ENCODE results near the gene COG5. TPM values are rescaled to one million over a fixed set of nuclear protein-coding genes. Genes with fewer than 3 reads are reported as not detected.

Gene COG5
- total and polyA plus RNA-seq, 9 of the 15 experiments (the other 6 are each of a cell fraction or from before 2014, with no cell fraction given): 15.3 to 75.1 (median 56.4) TPM

DNA sequence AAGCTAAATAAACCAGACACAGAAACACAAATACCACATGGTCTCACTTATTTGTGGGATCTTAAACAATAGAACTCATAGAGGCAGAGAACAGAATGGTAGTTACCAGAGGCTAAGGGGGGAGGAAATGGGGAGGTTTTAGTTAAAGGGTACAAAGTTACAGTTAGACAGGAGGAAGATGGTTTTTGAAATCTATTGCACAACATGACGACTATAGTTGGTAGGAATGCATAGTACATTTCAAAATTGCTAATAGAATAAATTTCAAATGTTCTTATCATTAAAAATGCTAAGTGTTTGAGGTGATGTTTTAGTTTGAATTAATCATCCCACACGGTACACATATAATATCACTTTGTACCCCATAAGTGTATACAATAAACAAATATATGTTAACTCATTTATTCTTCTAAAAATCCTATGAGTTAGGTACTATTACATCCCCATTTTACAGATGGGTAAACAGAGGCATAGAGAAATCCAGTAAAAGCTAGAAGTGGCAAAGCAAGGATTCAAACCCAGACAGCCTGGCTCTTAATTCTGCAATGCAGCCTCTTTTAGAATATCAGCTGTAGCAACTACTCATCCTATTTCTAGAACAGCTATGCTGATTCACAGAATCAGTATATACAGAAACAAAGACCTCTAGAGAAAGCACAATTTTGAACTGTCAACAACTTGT is 344.0 kb downstream of the COG5 start:
- FAIRE-seq (no peak), ATAC-seq (no peak), DNase-seq (ENCODE audit: extremely low read depth in 1 of 4, low spot score in 3 of 4) (no peak)
- Histone ChIP-seq H3K4me3 (no peak overlapping the region), H3K9me1 (ENCODE audit: control insufficient read depth, insufficient read depth, low read length) (no peaks in the 10 kb centered on the region), H2AFZ (ENCODE audit: low read depth, low read length) (no peak overlapping the region), H4K20me1 (replicated peaks; ENCODE audit: control insufficient read depth, insufficient read depth, low read length) (0 out of 2 replicates have a peak, but pooled peaks cover 4% of the 10 kb centered on the region), H3K9me3 (replicated peaks; ENCODE audit: control insufficient read depth, insufficient read depth, low read depth, low read length) (0 out of 2 replicates have a peak, but pooled peaks cover under 1% of the 10 kb centered on the region), H3K79me2 (ENCODE audit: control insufficient read depth, insufficient read depth, low read length) (no peaks in the 10 kb centered on the region), H3K4me2 (ENCODE audit: insufficient read depth, low read length) (no peak overlapping the region), H3K4me1 (replicated peaks in 1 of 2; ENCODE audit: control insufficient read depth in 2 of 2, insufficient read depth in 2 of 2, low read length in 2 of 2) (no peaks in the 10 kb centered on the region), H3K27me3 (ENCODE audit: control insufficient read depth in 2 of 2, insufficient read depth in 2 of 2, low read length in 2 of 2) (no peaks in the 10 kb centered on the region), H3K36me3 (ENCODE audit: control insufficient read depth, insufficient read depth, low read length) (no peaks in the 10 kb centered on the region), H3K9ac (ENCODE audit: insufficient read depth in 1 of 2, low read depth in 2 of 2, low read length in 2 of 2) (no peak overlapping the region), H3K27ac (ENCODE audit: extremely low read depth, low read depth, low read length) (no peak overlapping the region)
- CTCF ChIA-PET (ENCODE audit: low intra/inter-chr PET ratio): no interaction called here
- 59% methylated on average over 2 of the region's 2 CpGs for WGBS (ENCODE audit: insufficient coverage, low coverage, missing lambda C conversion rate)
- POLR2A ChIA-PET: interaction anchor here (0.9 to 1.5 kb wide), 4 partner anchors 10 to 51 kb away, joined by 3 to 4 read pairs (median 3); partner anchors contain the start of gene HBP1
- no TSS peak for BruUV-seq (replicated peaks)
- intact Hi-C loops (cut with micrococcal nuclease) (no loop called here), in situ Hi-C loops (cut with MboI) (loop anchor here (25.0 kb wide), 1 partner anchor 918 kb away; the partner anchor contains the start of gene LAMB4)
- TF ChIP-seq PCBP1 (IDR thresholded peaks at IDR 0.05; ENCODE audit: low read depth, low read length, poor library complexity, severe bottlenecking) (no peak), ZKSCAN1 (IDR thresholded peaks at IDR 0.05; ENCODE audit: low read depth, low read length) (no peak), TCF15 (CRISPR knock-in tag; IDR thresholded peaks at IDR 0.05) (no peak), RBM17 (IDR thresholded peaks at IDR 0.05; ENCODE audit: borderline replicate concordance, low read depth, low read length) (no peak), ZNF140 (CRISPR knock-in tag; IDR thresholded peaks at IDR 0.05) (no peak), CEBPB (tag; IDR thresholded peaks at IDR 0.05) (peak; percentile 72), RCOR1 (IDR thresholded peaks at IDR 0.05; ENCODE audit: borderline replicate concordance in 1 of 2, low read depth in 2 of 2, low read length in 2 of 2) (0 out of 4 replicates have a peak, but pooled peaks of 1 of the 2 experiments have one; percentile 45), ZEB2 (IDR thresholded peaks at IDR 0.05) (no peak), U2AF1 (optimal IDR thresholded peaks at IDR 0.05; ENCODE audit: low read depth, low read length) (no peak), ILF3 (IDR thresholded peaks at IDR 0.05; ENCODE audit: borderline replicate concordance) (no peak), KDM1A (IDR thresholded peaks at IDR 0.05) (peak; percentile 56 to 69), BCOR (IDR thresholded peaks at IDR 0.05) (peak; percentile 91), ADNP (tag; IDR thresholded peaks at IDR 0.05) (peak; percentile 95), SMC3 (conservative IDR thresholded peaks at IDR 0.05; ENCODE audit: insufficient read depth, low read depth, low read length) (no peak), GATAD2A (IDR thresholded peaks at IDR 0.05) (no peak), ZNF717 (CRISPR knock-in tag; IDR thresholded peaks at IDR 0.05) (no peak), ELF1 (tag; IDR thresholded peaks at IDR 0.05) (no peak), ZMIZ1 (IDR thresholded peaks at IDR 0.05; ENCODE audit: low read depth in 2 of 2, low read length in 2 of 2) (no peak)
- TF ChIP-seq, protein P1, sequence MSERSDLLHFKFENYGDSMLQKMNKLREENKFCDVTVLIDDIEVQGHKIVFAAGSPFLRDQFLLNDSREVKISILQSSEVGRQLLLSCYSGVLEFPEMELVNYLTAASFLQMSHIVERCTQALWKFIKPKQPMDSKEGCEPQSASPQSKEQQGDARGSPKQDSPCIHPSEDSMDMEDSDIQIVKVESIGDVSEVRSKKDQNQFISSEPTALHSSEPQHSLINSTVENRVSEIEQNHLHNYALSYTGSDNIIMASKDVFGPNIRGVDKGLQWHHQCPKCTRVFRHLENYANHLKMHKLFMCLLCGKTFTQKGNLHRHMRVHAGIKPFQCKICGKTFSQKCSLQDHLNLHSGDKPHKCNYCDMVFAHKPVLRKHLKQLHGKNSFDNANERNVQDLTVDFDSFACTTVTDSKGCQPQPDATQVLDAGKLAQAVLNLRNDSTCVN (CRISPR knock-in tag; IDR thresholded peaks at IDR 0.05): no peak
